Uterus (tissue), 4 donors: Measurements from ENCODE around the gene DIRAS1. TPM values are rescaled to one million over a fixed set of nuclear protein-coding genes. Genes with fewer than 3 reads are reported as not detected.

Source experiments
- DNase-seq, 2 donors: peaks; one replicate each; pipeline ENCODE4 v3.0.0-alpha.2; 2019 to 2020
- H3K27ac ChIP-seq, 2 donors: fragments of 200-600 bp; sonication (generic); 1 replicate in 1 of 2; 2 replicates in 1 of 2; pipeline ENCODE4 v1.5.1; 2016 to 2018
- H3K27me3 ChIP-seq, 2 donors: fragments of 200-600 bp; sonication (generic); one replicate each; pipeline ENCODE4 v1.5.1; 2018 to 2019; ENCODE audit warnings: control low read depth in 1 of 2
- H3K36me3 ChIP-seq, 2 donors: fragments of 200-600 bp; sonication (generic); one replicate each; pipeline ENCODE4 v1.5.1; 2019; ENCODE audit warnings: control low read depth in 1 of 2
- H3K4me1 ChIP-seq, 2 donors: fragments of 200-600 bp; sonication (generic); one replicate each; pipeline ENCODE4 v1.5.1; 2018 to 2019; ENCODE audit warnings: control low read depth in 1 of 2
- H3K4me3 ChIP-seq, 2 donors: fragments of 200-600 bp; sonication (generic); 1 replicate in 1 of 2; 2 replicates in 1 of 2; pipeline ENCODE4 v1.5.1; 2018 to 2019; ENCODE audit warnings: mild to moderate bottlenecking in 1 of 2
- H3K9me3 ChIP-seq, 2 donors: fragments of 200-600 bp; sonication (generic); one replicate each; pipeline ENCODE4 v1.5.1; 2019; ENCODE audit warnings: control low read depth in 1 of 2
- POLR2A ChIP-seq, 2 donors: fragments of 450-650 bp; IDR thresholded peaks; one replicate each; pipeline ENCODE4 v1.6.1; 2016; ENCODE audit warnings: antibody characterized with exemption in 2 of 2, mild to moderate bottlenecking in 1 of 2, moderate library complexity in 1 of 2
- intact Hi-C: fragments of 100-400 bp; cut with DNase I; formaldehyde crosslinking; loops from one replicate; pipeline ENCODE4 v1.15.1; 2023; ENCODE audit warnings: low total_unique reads
- total RNA-seq, 4 donors: library from RNA; depleted of rRNA in 3 of 4; stranded (reverse); fragments of >200 nt in 3 of 4; gene quantifications; one replicate each; pipeline versions ENCODE4 v1.1.0 to v1.2.4, GENCODE V29; 2014 to 2023
- TF ChIP-seq, protein P1 (sequence below), 4 experiments: fragments of 200-600 bp in 2 of 4; fragments of 450-650 bp in 2 of 4; sonication (generic) in 2 of 4; IDR thresholded peaks; one replicate each; pipeline ENCODE4 v1.5.1; 2016 to 2019; ENCODE audit warnings: antibody characterized with exemption in 4 of 4, mild to moderate bottlenecking in 2 of 4, moderate library complexity in 1 of 4
- donor health status: DM: yes; HTN: yes; CAD: no.

DIRAS1 gene
- total RNA-seq, 4 donors from 2014 or later: 1.0 to 34.1 (median 4.9) TPM

DNA sequence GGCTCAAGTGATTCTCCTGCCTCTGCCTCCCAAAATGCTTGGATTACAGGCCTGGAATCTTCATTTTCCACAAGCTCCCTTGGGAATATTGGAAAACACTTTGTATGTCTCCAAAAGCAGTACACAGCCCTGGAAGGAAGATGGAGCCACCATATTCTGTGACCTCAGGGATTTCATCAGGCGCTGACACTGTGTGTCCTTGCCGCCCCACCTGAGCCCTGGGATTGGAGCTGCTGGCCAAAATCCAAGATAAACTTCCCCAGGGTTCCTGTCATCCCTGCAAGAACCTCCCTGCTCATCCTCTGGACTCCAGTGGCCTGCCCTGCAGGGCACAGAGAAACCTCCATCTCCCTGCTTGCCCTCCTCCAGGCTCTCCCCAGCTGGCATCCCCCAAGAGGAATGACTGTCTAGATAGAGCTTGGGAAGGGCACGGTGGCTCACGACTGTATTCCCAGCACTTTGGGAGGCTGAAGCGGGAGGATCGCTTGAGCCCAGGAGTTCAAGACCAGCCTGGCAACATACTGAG, 17.4 kb downstream of the DIRAS1 start:
- Histone ChIP-seq H3K4me1 (peaks cover 0 to 8% of the 10 kb centered on the region in 2 donors), H3K36me3 (no peaks in the 10 kb centered on the region), H3K27me3 (no peaks in the 10 kb centered on the region), H3K9me3 (no peaks in the 10 kb centered on the region), H3K4me3 (no peak overlapping the region), H3K27ac (no peak overlapping the region)
- no peak for DNase-seq
- intact Hi-C loops: no loop called here
- TF ChIP-seq POLR2A (IDR thresholded peaks at IDR 0.05): no peak
- TF ChIP-seq, protein P1, sequence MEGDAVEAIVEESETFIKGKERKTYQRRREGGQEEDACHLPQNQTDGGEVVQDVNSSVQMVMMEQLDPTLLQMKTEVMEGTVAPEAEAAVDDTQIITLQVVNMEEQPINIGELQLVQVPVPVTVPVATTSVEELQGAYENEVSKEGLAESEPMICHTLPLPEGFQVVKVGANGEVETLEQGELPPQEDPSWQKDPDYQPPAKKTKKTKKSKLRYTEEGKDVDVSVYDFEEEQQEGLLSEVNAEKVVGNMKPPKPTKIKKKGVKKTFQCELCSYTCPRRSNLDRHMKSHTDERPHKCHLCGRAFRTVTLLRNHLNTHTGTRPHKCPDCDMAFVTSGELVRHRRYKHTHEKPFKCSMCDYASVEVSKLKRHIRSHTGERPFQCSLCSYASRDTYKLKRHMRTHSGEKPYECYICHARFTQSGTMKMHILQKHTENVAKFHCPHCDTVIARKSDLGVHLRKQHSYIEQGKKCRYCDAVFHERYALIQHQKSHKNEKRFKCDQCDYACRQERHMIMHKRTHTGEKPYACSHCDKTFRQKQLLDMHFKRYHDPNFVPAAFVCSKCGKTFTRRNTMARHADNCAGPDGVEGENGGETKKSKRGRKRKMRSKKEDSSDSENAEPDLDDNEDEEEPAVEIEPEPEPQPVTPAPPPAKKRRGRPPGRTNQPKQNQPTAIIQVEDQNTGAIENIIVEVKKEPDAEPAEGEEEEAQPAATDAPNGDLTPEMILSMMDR (IDR thresholded peaks at IDR 0.05): no peak

DNA sequence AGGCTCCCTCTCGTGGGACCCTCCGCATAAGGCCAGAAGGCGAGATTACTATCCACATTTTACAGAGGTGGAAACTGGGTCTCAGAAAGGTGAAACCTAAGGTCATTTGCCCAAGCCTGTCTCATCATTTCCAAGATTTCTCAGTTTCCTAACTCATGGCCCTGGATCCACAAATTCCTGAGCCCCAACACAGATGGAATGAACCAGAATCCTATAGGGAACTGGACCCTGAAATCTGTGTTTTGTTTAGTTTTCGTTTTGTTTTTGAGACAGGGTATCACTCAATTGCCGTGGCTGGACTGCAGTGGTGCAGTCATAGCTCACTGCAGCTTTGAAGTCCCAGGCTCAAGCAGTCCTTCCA, 18.1 kb downstream of the DIRAS1 start:
- Histone ChIP-seq H3K4me3 (peak overlapping the region in 1 of 2 donors; percentile 47), H3K27ac (no peak overlapping the region), H3K4me1 (peaks cover 0 to 8% of the 10 kb centered on the region in 2 donors), H3K36me3 (no peaks in the 10 kb centered on the region), H3K9me3 (no peaks in the 10 kb centered on the region), H3K27me3 (no peaks in the 10 kb centered on the region)
- intact Hi-C loops: no loop called here
- no peak for DNase-seq
- no peak for TF ChIP-seq POLR2A (IDR thresholded peaks at IDR 0.05)
- TF ChIP-seq, protein P1 (IDR thresholded peaks at IDR 0.05): no peak

DNA sequence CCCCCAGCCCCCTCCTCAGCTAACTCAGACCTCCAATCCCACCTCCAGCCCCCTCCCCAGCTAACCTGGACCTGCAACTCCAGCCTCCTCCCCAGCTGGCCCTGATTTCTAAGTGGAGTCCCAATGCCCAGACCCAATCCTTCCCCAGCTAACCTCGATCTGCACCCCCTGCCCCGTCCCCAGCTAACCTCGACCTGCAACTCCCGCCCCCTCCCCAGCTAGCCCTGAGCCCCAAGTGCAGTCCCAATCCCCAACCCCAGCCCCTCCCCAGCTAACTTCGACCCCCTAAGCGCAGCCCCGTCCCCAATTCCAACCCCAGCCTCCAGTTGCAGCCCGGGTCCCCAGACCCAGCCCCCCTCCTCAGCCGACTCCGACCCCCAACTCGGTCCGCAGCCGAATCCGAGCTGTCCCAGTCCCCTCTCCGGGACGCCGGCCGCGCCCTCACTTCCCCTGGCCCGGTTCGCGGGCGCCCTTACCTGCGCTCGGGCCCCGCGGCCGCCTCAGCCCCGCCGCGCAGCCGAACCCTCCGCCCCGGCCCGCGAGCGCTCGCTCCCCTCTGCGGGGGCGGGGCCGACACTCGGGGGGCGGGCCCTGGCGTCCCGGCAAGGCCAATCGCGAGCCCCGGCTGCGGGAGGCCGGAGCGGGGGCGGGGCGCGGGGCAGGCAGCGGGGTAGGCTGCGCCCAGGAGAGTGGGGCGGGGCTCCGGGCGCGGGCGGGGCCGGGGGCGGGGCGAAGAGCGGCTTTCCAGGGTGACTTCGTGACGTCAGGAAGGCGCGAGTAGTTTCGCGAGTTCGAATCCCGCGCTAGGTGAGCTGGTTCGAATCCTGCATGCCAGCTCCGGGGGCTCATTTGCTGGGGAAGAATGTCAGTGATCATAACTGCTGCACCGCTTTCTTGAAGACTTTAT, 18.7 kb downstream of the DIRAS1 start, which contains the start of gene GNG7:
Gene GNG7, minus strand, starts transcription at position 525 of the 907 bp plus-strand sequence. CDS start 182,006 bp downstream, outside the sequence.
- no peaks in the 10 kb centered on the region for H3K27me3 ChIP-seq
- intact Hi-C loops: no loop called here
- peak; percentile 91 to 92 for DNase-seq
- TF ChIP-seq POLR2A (IDR thresholded peaks at IDR 0.05): peak; percentile 62 to 74
- TF ChIP-seq, protein P1 (IDR thresholded peaks at IDR 0.05): no peak
- H3K9me3 ChIP-seq: no peaks in the 10 kb centered on the region
- H3K27ac ChIP-seq: peak within 1 kb of the TSS; percentile 62 to 71
- H3K4me1 ChIP-seq: peaks cover 0 to 8% of the 10 kb centered on the region in 2 donors
- no peaks in the 10 kb centered on the region for H3K36me3 ChIP-seq
- peak within 1 kb of the TSS; percentile 47 to 94 for H3K4me3 ChIP-seq

DNA sequence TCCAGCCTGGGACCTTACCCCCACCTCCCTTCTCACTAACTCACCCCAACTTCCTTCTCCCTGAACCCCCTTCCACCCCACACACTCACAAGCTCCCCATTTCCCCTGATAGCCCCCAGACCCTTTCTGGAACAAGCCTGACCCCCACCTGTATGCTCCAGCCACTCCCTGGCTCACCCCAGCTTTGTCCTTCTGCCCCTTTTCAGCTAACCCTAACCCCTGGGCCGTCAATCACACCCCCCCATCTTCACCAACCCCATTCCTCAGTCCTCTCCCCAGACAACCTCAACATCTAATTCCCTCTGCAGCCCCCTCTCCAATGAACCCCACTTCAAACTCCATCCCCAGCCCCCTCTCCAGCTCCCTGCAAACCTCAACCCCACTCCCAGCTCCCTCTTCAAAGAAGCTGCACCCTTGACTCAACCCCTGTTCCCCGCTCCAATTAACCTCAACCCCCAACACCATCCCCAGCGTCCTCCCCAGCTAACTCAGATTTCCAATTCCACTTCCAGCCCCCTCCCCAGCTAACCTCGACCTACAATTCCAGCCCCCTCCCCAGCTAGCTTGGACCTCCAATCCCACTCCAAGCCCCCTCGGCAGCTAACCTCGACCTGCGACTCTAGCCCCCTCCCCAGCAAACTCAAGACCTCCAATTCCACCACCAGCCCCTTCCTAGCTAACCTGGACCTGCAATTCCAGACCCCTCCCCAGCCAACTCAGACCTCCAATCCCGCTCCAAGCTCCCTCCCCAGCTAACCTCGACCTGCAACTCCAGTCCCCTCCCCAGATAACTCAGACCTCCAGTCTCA, 19.6 kb downstream of the DIRAS1 start:
- intact Hi-C loops: no loop called here
- no peaks in the 10 kb centered on the region for H3K36me3 ChIP-seq
- DNase-seq: no peak
- H3K27ac ChIP-seq: peak overlapping the region; percentile 62 to 71
- TF ChIP-seq POLR2A (IDR thresholded peaks at IDR 0.05): no peak
- TF ChIP-seq, protein P1 (IDR thresholded peaks at IDR 0.05): no peak
- peak overlapping the region; percentile 47 to 94 for H3K4me3 ChIP-seq
- no peaks in the 10 kb centered on the region for H3K27me3 ChIP-seq
- H3K9me3 ChIP-seq: no peaks in the 10 kb centered on the region
- peaks cover 0 to 8% of the 10 kb centered on the region in 2 donors for H3K4me1 ChIP-seq
